ENCODE data around the gene STAB2. TPM values are rescaled to one million over a fixed set of nuclear protein-coding genes. Genes with fewer than 3 reads are reported as not detected.

Gene STAB2
- total and polyA plus RNA-seq, 2 of the 8 experiments (the other 6 are each of a cell fraction or from before 2014, with no cell fraction given) = not detected

Small RNA genes lying within 50 kb of the gene (small RNA-seq; reads per million reads assigned to genes)
- gene RF00096 (ENCODE audit: insufficient read depth) = not detected

Other genes starting within 250 kb of the STAB2 start
- not detected in 2 replicates for gene C12orf42, start 91.3 kb upstream of the STAB2 start, total RNA-seq (2021; fragmentation: NEBNext Ultra II Directional; extraction: Animal tissue kit (Norgen Biotek cat#: 25700))
- 0.05 and 0.28 TPM in 2 replicates for gene C12orf42, start 91.3 kb upstream of the STAB2 start, polyA plus RNA-seq (2011; rRNA removed)